GM03348 (cell line): Measurements from ENCODE around the gene DNHD1.

Experiments
- DNase-seq: peaks from one replicate; pipeline ENCODE4 v3.0.0; 2012; ENCODE audit warnings: low spot score

DNHD1 gene

GRCh38 chr11:6530848-6531247, 33.8 kb downstream of the DNHD1 start:
- no peak for DNase-seq

- DNase-seq: peak; percentile 77
Observed at GRCh38 chr11:6531267-6531752, 34.2 kb downstream of the DNHD1 start.

DNA sequence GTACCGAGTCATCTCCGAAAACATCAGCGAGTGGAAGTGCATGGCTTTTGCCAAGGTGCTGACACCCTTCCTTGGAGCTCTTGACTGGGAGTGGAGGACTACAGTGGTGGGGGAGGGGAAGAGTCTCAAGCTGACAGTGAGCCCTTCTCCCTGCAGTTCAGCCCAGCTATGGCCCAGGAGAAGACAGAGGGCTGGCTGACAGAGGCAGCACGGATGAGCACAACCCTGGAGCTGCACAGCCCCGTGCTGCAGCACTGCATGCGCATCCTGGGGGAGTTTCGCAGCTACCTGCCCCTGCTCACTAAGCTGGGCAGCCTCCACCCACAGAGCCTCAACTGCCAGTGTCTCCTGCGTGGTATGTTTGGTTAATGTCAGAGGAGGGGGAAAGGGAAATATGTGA, 41.4 kb downstream of the DNHD1 start:
- DNase-seq: no peak

- DNase-seq: no peak
Observed at GRCh38 chr11:6538945-6539344, 41.9 kb downstream of the DNHD1 start.

DNA sequence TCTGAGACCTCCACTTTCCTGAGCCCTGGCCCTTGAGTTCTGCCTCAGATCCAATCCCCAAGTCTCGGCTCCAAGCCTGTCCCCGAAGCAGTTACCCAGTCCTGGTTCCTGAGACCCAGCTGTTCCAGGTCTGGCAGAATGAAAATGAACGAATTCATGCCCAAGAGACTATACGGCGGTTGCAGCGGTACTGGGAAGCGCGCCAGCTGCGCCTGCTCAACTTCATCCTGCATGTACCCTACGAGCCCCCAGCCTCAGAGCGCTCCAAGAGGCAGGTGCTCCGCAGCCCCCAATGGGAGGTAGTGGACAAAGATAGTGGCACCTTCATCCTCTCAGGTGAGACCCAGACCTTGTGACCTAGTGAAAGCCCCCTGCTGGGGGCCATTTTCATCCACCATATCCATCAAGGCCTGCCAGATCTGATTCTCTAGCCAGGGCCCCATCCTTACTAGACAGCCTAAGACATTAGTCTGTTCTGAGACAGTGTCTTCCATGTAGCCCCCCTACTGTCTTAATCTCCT, 42.7 kb downstream of the DNHD1 start:
- DNase-seq: no peak

- DNase-seq: no peak
Observed at GRCh38 chr11:6541356-6541755, 44.3 kb downstream of the DNHD1 start.

GRCh38 chr11:6542727-6543126, 45.6 kb downstream of the DNHD1 start:
- no peak for DNase-seq

DNA sequence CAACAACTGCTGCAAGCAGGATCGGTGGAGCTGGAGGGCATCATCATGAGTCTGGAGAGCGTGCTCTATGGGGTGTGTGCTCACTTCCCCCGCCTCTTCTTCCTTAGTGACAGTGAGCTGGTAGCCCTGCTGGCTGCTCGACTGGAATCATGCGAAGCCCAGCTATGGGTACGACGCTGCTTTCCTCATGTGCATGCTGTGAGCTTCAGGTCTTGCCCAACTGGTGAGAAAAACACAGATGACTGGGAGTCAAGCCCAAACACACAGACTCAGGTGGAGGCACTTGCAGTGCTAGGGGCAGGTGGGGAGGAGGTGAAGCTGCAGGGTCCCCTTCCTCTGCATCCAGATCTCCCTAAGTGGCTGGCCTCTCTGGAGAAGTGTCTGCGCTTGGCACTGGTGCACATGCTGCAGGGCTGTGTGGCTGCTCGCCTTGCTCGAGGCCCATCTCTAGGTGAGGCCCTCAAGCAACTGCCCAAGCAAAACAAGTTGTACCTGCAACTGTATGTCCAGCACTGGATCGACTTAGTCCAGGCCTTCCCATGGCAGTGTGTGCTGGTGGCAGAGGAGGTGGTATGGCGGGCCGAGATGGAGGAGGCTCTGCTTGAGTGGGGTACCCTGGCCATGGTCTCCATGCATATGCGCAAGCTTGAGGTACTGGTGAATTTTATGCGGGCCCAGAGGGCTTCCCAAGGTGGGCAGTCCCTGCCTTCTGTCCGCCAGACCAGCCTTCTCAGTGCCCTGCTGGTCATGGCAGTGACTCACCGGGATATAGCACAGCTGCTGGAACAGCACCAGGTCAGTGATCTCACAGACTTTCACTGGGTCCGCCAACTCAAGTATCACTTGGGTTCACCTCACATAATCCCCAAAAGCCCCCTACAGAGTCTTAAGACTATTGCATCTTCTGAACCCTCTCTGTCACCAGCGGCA, 48.1 kb downstream of the DNHD1 start:
- no peak for DNase-seq

DNA sequence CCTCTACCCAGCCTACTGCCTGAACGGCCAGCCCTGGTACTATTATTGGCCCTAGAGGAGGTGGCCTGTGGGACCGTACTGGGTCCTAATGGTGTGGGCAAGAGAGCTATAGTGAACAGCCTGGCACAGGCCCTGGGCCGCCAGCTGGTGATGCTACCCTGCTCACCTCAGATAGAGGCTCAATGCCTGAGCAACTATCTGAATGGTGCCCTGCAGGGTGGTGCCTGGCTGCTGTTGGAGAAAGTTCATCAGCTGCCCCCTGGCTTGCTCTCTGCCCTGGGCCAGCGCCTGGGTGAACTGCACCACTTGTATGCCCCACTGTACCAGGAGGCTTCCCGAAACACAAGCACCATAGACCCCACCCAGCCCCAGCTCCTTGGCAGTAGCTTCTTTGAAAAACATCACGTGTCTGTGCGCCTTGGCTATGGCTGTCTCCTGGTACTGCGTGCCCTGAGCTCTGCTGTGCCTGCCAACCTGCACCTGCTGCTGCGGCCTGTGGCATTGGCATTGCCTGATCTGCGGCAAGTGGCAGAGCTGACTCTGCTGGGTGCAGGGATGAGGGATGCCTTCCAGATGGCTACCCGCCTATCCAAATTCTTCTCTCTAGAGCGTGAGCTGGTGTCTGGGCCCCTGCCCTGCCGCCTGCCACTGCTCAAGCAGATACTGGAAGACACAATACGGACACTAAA, 49.0 kb downstream of the DNHD1 start:
- DNase-seq: no peak

DNA sequence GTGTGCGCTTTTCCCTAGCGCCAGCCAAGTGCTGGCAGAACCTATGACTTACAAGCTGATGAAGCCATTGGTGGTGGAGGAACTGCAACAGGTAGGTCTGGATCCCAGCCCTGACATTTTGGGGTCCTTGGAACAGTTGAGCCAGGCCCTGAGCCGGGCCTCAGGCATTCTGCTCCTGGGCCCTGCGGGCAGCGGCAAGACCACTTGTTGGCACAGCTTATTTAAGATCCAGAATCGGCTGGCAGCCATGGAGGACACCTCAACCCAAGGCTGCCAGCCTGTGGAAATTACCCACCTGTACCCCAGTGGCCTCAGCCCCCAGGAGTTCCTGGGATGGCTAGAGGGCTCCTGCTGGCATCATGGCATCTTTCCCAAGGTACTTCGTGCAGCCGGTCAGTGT, 49.7 kb downstream of the DNHD1 start:
- no peak for DNase-seq

DNA sequence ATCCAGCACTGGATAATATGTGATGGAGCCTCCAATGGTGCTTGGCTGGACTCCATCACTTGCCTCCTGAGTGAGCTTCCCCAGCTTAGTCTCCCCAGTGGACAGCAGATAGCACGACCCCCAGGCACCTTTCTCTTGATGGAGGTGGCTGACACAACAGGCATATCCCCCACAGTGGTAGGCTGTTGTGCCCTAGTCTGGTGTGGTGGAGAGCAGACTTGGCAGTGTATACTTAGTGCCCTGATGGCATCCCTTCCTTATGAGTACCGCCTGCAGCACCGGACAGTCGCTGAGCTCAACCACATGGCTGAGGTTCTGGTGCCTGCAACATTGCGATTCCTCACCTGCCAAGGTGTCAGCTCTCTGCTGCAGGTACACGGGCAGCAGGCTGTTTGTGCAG, 50.1 kb downstream of the DNHD1 start:
- DNase-seq: no peak

DNA sequence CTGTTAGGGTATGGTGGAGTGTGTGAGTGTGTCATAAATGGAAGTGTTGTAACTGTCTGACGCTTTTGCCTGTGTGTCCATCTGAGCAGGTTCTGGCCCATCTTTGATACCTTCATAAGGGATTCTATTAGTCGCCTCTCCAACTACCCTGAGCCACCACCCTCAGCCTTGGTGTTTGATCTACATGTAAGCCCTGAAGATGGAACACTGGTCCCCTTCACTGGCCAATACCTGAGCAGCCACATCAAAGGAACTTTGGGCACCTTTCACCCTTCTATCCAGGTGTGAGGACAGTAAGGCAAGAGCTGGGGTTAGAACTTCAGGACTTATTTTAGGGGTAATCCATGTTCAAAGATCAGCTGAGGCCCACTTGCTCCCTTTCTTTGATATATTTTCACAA, 51.0 kb downstream of the DNHD1 start:
- no peak for DNase-seq

DNA sequence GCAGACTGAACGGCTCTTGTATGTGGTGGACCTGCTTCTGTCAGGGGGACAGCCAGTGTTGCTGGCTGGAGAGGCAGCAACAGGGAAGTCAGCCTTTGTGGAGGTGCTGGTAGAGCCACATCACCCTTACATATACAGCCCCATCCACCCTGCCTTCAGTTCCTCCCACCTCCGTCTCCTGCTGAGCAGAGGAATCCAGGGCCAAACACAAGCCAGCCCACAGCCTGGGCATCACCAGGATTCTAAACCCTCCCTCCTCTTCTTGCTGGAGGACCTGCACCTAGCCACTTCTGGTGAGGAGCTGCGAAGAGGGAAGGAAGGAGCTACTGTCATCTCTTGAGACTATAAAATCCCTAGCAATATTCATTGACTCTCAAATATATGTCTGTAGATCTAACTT, 51.6 kb downstream of the DNHD1 start:
- DNase-seq: no peak

DNA sequence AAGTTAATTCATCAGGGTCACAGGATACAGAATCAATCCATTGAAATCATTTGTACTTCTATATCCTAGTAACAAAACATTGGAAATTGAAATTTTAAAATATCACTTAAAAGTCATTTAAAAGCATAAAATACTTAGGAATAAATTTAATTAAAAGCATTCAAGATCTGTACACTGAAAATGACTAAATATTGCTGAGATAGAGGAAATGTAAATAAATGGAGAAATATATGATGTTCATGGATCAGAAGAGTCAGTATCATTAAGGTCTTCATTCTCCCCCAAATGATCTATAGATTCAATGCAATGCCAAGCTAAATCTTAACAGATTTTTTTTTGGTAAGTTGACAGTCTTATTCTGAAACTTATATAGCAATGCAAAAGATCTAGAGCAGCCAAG, 56.6 kb downstream of the DNHD1 start:
- DNase-seq: no peak

DNA sequence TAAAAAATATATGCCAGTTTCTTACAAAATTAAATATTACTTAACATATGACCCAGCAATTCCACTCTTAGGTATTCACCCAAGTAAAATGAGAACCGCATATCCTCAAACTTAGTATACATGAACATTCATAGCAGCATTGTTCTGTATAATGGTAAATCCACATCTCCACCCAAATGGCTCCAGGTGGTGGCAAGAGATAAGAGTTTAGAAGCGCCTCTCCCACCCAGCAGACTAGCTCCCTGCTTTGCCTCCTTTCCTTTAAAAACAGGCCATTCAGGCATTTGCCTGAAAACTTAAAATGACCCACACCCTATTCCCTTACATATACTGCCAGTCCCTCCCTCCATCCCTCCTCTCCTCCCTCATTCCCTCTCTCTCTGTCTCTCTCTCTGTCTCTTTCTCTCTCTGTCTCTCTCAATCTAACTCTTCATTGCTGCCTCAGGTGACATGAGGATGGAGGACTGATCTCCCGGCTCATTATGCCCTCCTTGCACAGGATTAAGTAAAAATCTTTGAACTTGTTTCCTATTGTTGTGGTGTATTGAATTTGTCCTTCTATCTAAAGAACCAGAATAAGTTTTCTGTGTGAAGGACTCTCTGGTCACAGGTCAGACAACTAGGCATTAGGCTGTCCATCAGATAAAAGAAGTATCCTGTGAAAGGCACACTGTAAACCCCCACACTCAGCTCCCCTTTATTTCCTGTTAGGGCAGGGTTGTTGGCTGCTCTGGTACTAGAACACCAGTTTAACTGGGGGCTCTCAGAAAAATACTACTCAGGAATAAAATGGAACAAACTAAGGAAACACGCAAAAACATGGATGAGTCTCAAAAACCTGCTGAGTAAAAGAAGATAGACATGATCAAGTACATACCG, 58.0 kb downstream of the DNHD1 start:
- no peak for DNase-seq

GRCh38 chr11:6556139-6556949, 59.3 kb downstream of the DNHD1 start:
- DNase-seq: no peak

DNA sequence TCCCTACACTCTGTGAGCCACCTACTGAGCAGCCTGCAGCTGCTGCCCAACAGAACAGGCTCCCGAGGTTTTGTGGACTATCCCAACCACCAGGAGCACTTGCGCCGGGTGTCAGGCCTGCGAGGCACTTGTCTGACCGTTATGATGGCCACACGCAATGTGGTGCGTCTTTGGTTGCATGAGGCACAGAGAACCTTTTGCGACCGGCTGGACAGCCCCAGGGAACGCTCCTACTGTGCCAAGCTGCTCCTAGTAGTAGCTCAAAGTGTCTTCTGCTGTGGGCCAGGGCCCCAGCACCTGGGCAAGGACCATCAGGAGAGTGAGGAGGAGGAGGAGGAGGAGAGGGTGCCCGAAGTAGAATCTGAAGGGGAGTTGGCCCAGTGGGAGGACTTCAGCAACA, 60.0 kb downstream of the DNHD1 start:
- DNase-seq: no peak

DNA sequence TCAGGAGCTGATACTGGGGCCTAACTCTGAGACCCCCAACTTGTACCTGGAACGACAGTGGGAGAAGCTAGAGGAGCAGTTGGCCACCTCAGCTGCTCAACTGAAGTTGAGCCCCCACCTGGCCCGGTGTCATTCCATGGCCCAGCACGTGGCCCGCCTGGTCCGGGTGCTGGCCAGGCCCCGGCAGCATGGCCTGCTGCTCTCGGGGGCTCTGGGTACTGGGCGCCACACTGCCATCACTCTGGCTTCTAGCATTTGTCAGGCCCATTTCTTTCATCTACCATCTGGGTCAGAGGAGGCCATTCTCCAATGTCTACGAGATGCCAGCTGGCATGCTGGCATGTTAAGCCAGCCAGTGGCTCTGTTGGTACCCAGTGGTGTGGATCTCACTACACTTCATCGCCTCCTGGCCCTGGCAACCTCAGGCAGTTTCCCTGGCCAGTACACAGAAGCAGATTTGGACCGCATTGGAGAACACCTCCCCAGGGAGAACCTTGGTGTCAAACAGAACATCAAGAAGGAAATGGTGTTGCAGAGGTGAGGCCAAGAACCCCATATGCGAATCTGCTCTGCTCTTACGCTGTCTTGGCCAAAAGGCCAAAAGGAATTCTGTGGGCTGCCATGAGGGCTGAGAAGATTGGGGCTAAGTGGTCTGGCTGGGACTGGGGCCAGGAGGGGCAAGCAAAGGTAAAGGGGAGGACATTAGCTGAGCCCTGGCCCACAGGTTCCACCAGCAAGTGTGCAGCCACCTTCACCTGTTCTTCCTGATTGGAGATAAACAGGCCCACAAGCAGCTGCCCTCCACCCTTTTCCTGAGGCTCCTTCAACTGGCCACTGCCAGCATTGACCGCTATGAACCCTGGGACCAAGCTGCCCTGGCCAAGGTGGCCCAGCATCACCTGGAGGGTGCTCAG, 60.9 kb downstream of the DNHD1 start:
- no peak for DNase-seq

- no peak for DNase-seq
Observed at GRCh38 chr11:6559369-6559768, 62.3 kb downstream of the DNHD1 start.

DNA sequence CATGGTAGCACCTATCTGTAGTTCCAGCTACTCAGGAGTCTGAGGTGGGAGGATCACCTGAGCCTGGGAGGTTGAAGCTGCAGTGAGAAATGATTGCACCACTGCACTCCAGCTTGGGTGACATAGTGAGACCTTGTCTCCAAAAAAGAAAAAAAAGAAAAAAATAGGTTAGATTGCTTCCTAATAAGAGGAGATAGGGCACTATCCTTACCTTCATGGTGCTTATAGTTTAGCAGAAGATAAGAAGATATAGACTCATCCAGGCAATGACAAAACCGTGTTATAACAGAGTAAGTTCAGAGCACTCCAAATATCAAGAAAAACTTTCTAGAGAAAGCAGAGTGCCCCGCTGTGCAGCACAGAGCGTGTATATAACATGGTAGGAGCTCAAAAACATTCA, 64.2 kb downstream of the DNHD1 start:
- DNase-seq: no peak
